GM12801 (cell line): ENCODE measurements around the gene CSNK2A2.

Source experiments
- TF ChIP-seq, protein P1 (sequence below): IDR thresholded peaks from one replicate; pipeline ENCODE4 v1.5.1; 2011; ENCODE audit warnings: control low read depth; ENCODE audit not compliant: insufficient read length; ENCODE audit errors: extremely low read depth

Gene CSNK2A2

GRCh38 chr16:58211846-58212245 lies 13.9 kb upstream of the CSNK2A2 start:
- TF ChIP-seq, protein P1, sequence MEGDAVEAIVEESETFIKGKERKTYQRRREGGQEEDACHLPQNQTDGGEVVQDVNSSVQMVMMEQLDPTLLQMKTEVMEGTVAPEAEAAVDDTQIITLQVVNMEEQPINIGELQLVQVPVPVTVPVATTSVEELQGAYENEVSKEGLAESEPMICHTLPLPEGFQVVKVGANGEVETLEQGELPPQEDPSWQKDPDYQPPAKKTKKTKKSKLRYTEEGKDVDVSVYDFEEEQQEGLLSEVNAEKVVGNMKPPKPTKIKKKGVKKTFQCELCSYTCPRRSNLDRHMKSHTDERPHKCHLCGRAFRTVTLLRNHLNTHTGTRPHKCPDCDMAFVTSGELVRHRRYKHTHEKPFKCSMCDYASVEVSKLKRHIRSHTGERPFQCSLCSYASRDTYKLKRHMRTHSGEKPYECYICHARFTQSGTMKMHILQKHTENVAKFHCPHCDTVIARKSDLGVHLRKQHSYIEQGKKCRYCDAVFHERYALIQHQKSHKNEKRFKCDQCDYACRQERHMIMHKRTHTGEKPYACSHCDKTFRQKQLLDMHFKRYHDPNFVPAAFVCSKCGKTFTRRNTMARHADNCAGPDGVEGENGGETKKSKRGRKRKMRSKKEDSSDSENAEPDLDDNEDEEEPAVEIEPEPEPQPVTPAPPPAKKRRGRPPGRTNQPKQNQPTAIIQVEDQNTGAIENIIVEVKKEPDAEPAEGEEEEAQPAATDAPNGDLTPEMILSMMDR = no peak

- TF ChIP-seq, protein P1 = no peak
These were observed 13.3 kb upstream of the CSNK2A2 start for GRCh38 chr16:58211245-58211644.

- TF ChIP-seq, protein P1 = no peak
These were observed 7.5 kb upstream of the CSNK2A2 start for GRCh38 chr16:58205276-58206036.

DNA sequence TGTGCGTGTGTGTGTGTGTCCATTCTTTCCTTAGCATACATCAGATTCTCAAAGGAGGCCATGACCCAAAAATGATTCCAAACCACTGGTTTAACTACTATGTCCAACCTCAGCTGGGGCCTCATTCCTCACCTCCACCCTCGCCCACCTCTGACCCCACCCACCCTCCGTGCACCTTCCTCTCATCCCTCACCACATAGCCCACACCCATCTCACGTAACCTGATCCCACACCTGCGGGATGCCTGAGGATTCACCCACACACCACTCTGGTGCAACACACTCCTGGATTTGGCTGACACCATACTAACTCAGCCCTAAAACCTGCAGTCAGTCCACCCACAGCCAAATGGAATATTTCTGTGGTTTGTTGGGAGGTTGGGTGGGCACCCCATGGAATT lies 3.3 kb upstream of the CSNK2A2 start:
- TF ChIP-seq, protein P1 = no peak

- TF ChIP-seq, protein P1 = no peak
These were observed 2.3 kb upstream of the CSNK2A2 start for GRCh38 chr16:58200004-58200797.

- TF ChIP-seq, protein P1 = no peak
These were observed 1.0 kb upstream of the CSNK2A2 start for GRCh38 chr16:58198803-58199411.

DNA sequence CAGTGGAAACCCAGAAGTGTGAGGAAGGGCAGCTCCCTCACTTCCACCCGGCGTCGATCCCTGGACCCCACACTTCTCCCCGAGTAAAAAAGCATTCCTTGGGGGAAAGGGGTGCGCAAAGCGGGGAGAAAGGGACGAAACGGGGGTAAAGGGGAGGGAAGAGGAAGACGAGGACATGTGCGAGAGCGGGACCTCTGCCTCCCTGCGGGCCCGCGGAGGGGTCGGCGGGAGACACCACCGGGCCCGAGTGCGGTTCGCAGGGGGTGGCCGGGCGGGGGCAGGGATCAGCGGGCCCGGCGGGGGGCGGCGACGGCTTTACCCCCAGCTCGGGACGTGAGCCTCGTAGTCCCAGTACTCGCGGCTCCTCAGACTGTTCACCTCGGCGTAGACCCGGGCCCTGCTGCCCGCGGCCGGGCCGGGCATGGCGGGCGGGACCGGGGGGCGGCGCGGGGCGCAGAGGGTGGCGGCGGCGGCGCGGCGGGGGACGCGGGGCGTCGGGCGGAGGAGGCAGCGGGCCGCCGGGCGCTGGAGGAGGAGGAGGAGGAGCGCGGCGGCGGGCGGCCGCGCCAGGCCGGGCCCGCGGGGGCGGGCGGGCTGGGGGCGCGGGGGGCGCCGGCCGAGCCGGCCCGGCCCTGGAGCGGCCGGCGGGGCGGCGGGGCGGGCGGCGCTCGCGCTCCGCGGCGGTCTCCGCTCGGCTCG lies 443 bp downstream of the CSNK2A2 start:
- TF ChIP-seq, protein P1 = no peak
